ENCODE results near the gene FAM120C. TPM values are rescaled to one million over a fixed set of nuclear protein-coding genes. Genes with fewer than 3 reads are reported as not detected.

FAM120C gene
- total RNA-seq, 2 donors from 2014 or later: 9.6 to 9.7 TPM

DNA sequence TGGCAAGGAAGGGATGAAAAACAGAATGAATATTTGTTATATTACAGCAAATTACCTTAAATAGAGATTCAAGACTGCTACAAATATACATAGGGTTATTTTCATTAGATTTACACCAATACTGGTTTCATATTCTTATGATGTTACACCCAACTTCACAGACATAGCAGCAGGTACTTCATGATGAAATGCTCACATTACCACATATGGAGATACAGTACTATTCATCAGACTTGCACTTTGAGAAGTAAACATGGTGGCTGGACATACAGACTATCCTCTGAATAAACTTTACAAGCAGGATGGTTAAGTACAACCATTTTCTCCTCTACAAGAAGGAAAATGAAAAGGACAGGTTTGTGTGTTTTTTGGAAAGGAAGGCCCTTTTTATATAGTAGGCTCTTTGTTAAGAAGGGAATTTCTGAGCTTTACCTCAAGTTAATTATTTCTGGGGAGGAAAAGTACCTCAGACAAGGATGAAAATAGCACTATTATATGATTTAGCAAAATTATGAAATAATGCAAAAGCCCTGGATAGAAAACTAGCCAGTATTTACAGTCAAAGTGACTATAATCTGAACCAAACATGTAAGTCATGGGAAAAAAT, 12.0 kb upstream of the FAM120C start:
- H3K9me3 Mint-ChIP-seq: peaks cover 31% of the 10 kb centered on the region
- no peak overlapping the region for H3K4me3 Mint-ChIP-seq
- TF ChIP-seq, protein P1, sequence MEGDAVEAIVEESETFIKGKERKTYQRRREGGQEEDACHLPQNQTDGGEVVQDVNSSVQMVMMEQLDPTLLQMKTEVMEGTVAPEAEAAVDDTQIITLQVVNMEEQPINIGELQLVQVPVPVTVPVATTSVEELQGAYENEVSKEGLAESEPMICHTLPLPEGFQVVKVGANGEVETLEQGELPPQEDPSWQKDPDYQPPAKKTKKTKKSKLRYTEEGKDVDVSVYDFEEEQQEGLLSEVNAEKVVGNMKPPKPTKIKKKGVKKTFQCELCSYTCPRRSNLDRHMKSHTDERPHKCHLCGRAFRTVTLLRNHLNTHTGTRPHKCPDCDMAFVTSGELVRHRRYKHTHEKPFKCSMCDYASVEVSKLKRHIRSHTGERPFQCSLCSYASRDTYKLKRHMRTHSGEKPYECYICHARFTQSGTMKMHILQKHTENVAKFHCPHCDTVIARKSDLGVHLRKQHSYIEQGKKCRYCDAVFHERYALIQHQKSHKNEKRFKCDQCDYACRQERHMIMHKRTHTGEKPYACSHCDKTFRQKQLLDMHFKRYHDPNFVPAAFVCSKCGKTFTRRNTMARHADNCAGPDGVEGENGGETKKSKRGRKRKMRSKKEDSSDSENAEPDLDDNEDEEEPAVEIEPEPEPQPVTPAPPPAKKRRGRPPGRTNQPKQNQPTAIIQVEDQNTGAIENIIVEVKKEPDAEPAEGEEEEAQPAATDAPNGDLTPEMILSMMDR (conservative IDR thresholded peaks at IDR 0.05): no peak
- peaks cover 2% of the 10 kb centered on the region for H3K4me1 Mint-ChIP-seq
- Histone ChIP-seq H3K36me3 (ENCODE audit: control insufficient read depth, insufficient read depth, low read length) (no peaks in the 10 kb centered on the region), H3K27me3 (ENCODE audit: control insufficient read depth, insufficient read depth, low read length, poor library complexity, severe bottlenecking) (no peaks in the 10 kb centered on the region), H3K27ac (ENCODE audit: low read depth, low read length) (no peak overlapping the region), H3K9me3 (ENCODE audit: control insufficient read depth, low read length) (no peaks in the 10 kb centered on the region), H3K4me3 (ENCODE audit: low read length) (no peak overlapping the region), H3K9ac (ENCODE audit: extremely low read depth, low read length, poor library complexity, severe bottlenecking) (no peak overlapping the region), H3K4me1 (ENCODE audit: control insufficient read depth, insufficient read depth, low read length) (no peaks in the 10 kb centered on the region)
- peaks cover 2% of the 10 kb centered on the region for H3K36me3 Mint-ChIP-seq (ENCODE audit: low read depth)
- no peak overlapping the region for H3K27ac Mint-ChIP-seq
- DNase-seq: no peak
- H3K27me3 Mint-ChIP-seq (ENCODE audit: insufficient read depth): no peaks in the 10 kb centered on the region

DNA sequence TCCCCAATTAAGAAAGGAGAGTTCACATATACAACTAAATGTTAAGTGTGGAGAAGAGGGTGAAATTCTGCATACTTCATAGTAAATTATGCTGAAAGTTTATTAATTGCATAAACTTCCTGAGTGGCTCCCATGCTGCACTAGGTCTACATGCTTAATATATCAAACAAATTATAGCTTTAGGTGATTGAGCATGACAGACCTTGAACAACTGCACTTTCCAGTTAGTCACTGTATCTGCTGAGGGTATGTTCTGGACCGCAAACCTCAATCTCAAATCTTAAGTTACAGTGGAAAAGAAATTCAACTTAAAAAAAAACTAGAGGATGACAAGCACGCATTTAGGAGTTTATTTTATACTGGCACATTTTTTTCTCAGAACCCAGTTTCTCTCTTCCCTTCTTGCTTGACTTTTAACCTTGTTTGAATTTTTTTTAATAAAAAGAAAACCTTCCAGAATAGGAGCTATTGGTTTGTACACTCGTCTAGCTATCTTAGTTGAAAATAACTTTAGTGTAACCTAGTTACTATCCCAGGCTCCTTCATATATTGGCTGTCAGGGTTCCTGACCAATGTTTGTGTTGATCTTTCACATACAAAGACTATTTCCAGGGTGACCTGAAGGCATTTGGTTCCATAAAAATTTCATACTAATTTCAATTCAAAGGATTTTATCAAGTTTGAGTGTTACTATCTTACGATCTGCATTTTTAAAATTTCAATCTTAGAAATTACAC, 10.2 kb upstream of the FAM120C start:
- Histone ChIP-seq H3K36me3 (ENCODE audit: control insufficient read depth, insufficient read depth, low read length) (no peaks in the 10 kb centered on the region), H3K9ac (ENCODE audit: extremely low read depth, low read length, poor library complexity, severe bottlenecking) (no peak overlapping the region), H3K27me3 (ENCODE audit: control insufficient read depth, insufficient read depth, low read length, poor library complexity, severe bottlenecking) (no peaks in the 10 kb centered on the region), H3K4me3 (ENCODE audit: low read length) (no peak overlapping the region), H3K4me1 (ENCODE audit: control insufficient read depth, insufficient read depth, low read length) (no peaks in the 10 kb centered on the region), H3K9me3 (ENCODE audit: control insufficient read depth, low read length) (no peaks in the 10 kb centered on the region), H3K27ac (ENCODE audit: low read depth, low read length) (no peak overlapping the region)
- Mint-ChIP-seq H3K36me3 (ENCODE audit: low read depth) (no peaks in the 10 kb centered on the region), H3K27me3 (ENCODE audit: insufficient read depth) (no peaks in the 10 kb centered on the region), H3K9me3 (peaks cover 30% of the 10 kb centered on the region), H3K27ac (no peak overlapping the region), H3K4me1 (peaks cover 1% of the 10 kb centered on the region), H3K4me3 (no peak overlapping the region)
- 89% methylated on average over 3 of the region's 4 CpGs; no CpG with 5 or more reads in 1 of the 2 experiments for WGBS, 2 experiments (ENCODE audit: insufficient coverage in 1 of 2, insufficient read length in 1 of 2)
- TF ChIP-seq, protein P1 (conservative IDR thresholded peaks at IDR 0.05): no peak
- no peak for DNase-seq

DNA sequence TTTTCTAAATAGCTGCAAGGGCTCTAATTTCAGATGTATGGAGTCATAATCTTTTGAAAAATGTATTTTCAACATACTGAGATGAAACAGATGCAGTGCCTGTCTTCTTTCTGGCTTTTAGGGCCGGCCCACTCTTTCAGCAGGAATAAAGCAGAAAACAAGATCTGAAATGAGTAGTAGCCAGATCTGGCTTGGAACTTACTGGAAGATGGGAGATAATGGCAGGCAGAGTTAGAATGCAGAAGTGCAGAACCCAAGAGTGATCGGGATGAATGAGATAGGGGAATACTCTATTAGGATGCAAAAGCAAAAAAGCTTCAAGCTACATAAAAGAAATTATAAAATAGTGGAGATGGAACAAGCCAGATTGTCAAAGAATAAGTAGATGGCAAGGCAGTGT, 1.4 kb upstream of the FAM120C start:
- Histone ChIP-seq H3K9me3 (ENCODE audit: control insufficient read depth, low read length) (no peaks in the 10 kb centered on the region), H3K27me3 (ENCODE audit: control insufficient read depth, insufficient read depth, low read length, poor library complexity, severe bottlenecking) (no peaks in the 10 kb centered on the region), H3K9ac (ENCODE audit: extremely low read depth, low read length, poor library complexity, severe bottlenecking) (no peak overlapping the region), H3K4me1 (ENCODE audit: control insufficient read depth, insufficient read depth, low read length) (no peaks in the 10 kb centered on the region), H3K4me3 (ENCODE audit: low read length) (no peak overlapping the region), H3K27ac (ENCODE audit: low read depth, low read length) (no peak overlapping the region), H3K36me3 (ENCODE audit: control insufficient read depth, insufficient read depth, low read length) (no peaks in the 10 kb centered on the region)
- TF ChIP-seq, protein P1 (conservative IDR thresholded peaks at IDR 0.05): no peak
- Mint-ChIP-seq H3K27me3 (ENCODE audit: insufficient read depth) (no peaks in the 10 kb centered on the region), H3K36me3 (ENCODE audit: low read depth) (no peaks in the 10 kb centered on the region), H3K4me3 (no peak overlapping the region), H3K27ac (no peak overlapping the region), H3K4me1 (peaks cover 24% of the 10 kb centered on the region), H3K9me3 (peaks cover 39% of the 10 kb centered on the region)
- whole genome bisulfite sequencing, 2 experiments (ENCODE audit: insufficient coverage in 1 of 2, insufficient read length in 1 of 2): 93 to 100% methylated on average over 1 to 2 of the region's 2 CpGs
- DNase-seq: no peak
